ENCODE data around the gene TCP11L2. TPM values are rescaled to one million over a fixed set of nuclear protein-coding genes. Genes with fewer than 3 reads are reported as not detected.

The TCP11L2 gene
- total RNA-seq, 1 donor from 2014 or later = 126 TPM

- no peak for TF ChIP-seq CTCF (IDR thresholded peaks at IDR 0.05; ENCODE audit: borderline replicate concordance)
- DNase-seq = no peak
- Histone ChIP-seq H3K9me3 (replicated peaks) (no peaks in the 10 kb centered on the region), H3K36me3 (no peaks in the 10 kb centered on the region), H3K27ac (replicated peaks) (no peak overlapping the region), H3K4me1 (no peaks in the 10 kb centered on the region), H3K27me3 (ENCODE audit: low read depth) (no peaks in the 10 kb centered on the region), H3K4me3 (no peak overlapping the region)
- intact Hi-C loops (cut with micrococcal nuclease) = no loop called here
Measured at GRCh38 chr12:106258226-106258625, 44.3 kb upstream of the TCP11L2 start.

- H3K4me1 ChIP-seq = no peaks in the 10 kb centered on the region
- H3K36me3 ChIP-seq = no peaks in the 10 kb centered on the region
- DNase-seq = no peak
- TF ChIP-seq CTCF (IDR thresholded peaks at IDR 0.05; ENCODE audit: borderline replicate concordance) = no peak
- H3K27ac ChIP-seq (replicated peaks) = no peak overlapping the region
- intact Hi-C loops (cut with micrococcal nuclease) = no loop called here
- H3K9me3 ChIP-seq (replicated peaks) = no peaks in the 10 kb centered on the region
- no peaks in the 10 kb centered on the region for H3K27me3 ChIP-seq (ENCODE audit: low read depth)
- no peak overlapping the region for H3K4me3 ChIP-seq
Measured at GRCh38 chr12:106258935-106259334, 43.6 kb upstream of the TCP11L2 start.

- H3K27me3 ChIP-seq (ENCODE audit: low read depth) = no peaks in the 10 kb centered on the region
- H3K4me3 ChIP-seq = no peak overlapping the region
- intact Hi-C loops (cut with micrococcal nuclease) = no loop called here
- no peak overlapping the region for H3K27ac ChIP-seq (replicated peaks)
- no peak for TF ChIP-seq CTCF (IDR thresholded peaks at IDR 0.05; ENCODE audit: borderline replicate concordance)
- H3K9me3 ChIP-seq (replicated peaks) = no peaks in the 10 kb centered on the region
- H3K4me1 ChIP-seq = peaks cover 5% of the 10 kb centered on the region
- DNase-seq = no peak
- no peaks in the 10 kb centered on the region for H3K36me3 ChIP-seq
Measured at GRCh38 chr12:106265116-106265515, 37.4 kb upstream of the TCP11L2 start.

- intact Hi-C loops (cut with micrococcal nuclease) = no loop called here
- Histone ChIP-seq H3K4me3 (no peak overlapping the region), H3K36me3 (no peaks in the 10 kb centered on the region), H3K4me1 (peaks cover 5% of the 10 kb centered on the region), H3K27me3 (ENCODE audit: low read depth) (no peaks in the 10 kb centered on the region), H3K27ac (replicated peaks) (peak overlapping the region; percentile 39), H3K9me3 (replicated peaks) (no peaks in the 10 kb centered on the region)
- no peak for TF ChIP-seq CTCF (IDR thresholded peaks at IDR 0.05; ENCODE audit: borderline replicate concordance)
- DNase-seq = no peak
Measured at GRCh38 chr12:106267535-106267934, 35.0 kb upstream of the TCP11L2 start.

- no peaks in the 10 kb centered on the region for H3K9me3 ChIP-seq (replicated peaks)
- H3K4me1 ChIP-seq = peaks cover 5% of the 10 kb centered on the region
- H3K27me3 ChIP-seq (ENCODE audit: low read depth) = no peaks in the 10 kb centered on the region
- no peak for TF ChIP-seq CTCF (IDR thresholded peaks at IDR 0.05; ENCODE audit: borderline replicate concordance)
- no peak for DNase-seq
- intact Hi-C loops (cut with micrococcal nuclease) = no loop called here
- H3K4me3 ChIP-seq = no peak overlapping the region
- H3K27ac ChIP-seq (replicated peaks) = no peak overlapping the region
- H3K36me3 ChIP-seq = no peaks in the 10 kb centered on the region
Measured at GRCh38 chr12:106269150-106269771, 33.3 kb upstream of the TCP11L2 start.

All from left ventricle myocardium inferior (tissue), 1 donor.